GM12891 (cell line): ENCODE measurements around the gene RNF141. TPM values are rescaled to one million over a fixed set of nuclear protein-coding genes. Genes with fewer than 3 reads are reported as not detected.

ENCODE experiments used
- DNase-seq: peaks from one replicate; pipeline ENCODE4 v3.0.0; 2011; ENCODE audit warnings: low spot score; ENCODE audit not compliant: insufficient read length
- FAIRE-seq: peaks from 2 replicates; lab custom pipeline; 2011; peaks lifted over from hg19 to GRCh38; lab: Jason Lieb, UNC
- PAX5 ChIP-seq: IDR thresholded peaks from 2 replicates; pipeline ENCODE4 v1.6.1; 2011; ENCODE audit warnings: low read length, moderate library complexity, mild to moderate bottlenecking; ENCODE audit not compliant: insufficient read depth, severe bottlenecking
- POLR2A ChIP-seq: IDR thresholded peaks from 2 replicates; pipeline ENCODE4 v1.6.1; 2011; ENCODE audit warnings: low read depth, low read length, control low read depth
- POLR2AphosphoS5 ChIP-seq: IDR thresholded peaks from 2 replicates; pipeline ENCODE4 v1.6.1; 2011; ENCODE audit warnings: low read depth, low read length, control low read depth
- POU2F2 ChIP-seq: IDR thresholded peaks from 2 replicates; pipeline ENCODE4 v1.6.1; 2011; ENCODE audit warnings: low read depth, mild to moderate bottlenecking, control low read depth, low read length, moderate library complexity
- SPI1 ChIP-seq: IDR thresholded peaks from 2 replicates; pipeline ENCODE4 v1.6.1; 2011; ENCODE audit warnings: low read depth, low read length, control low read depth
- TAF1 ChIP-seq: IDR thresholded peaks from 2 replicates; pipeline ENCODE4 v1.6.1; 2011; ENCODE audit warnings: low read depth, low read length, control low read depth
- polyA plus RNA-seq: library from polyadenylated mRNA; unstranded; fragments of >200 nt; gene quantifications from one replicate; pipeline ENCODE4 v1.2.1, GENCODE V29; 2012; ENCODE audit warnings: low read depth, missing spikeins, inconsistent platforms; ENCODE audit not compliant: missing spikeins

The RNF141 gene, protein sequence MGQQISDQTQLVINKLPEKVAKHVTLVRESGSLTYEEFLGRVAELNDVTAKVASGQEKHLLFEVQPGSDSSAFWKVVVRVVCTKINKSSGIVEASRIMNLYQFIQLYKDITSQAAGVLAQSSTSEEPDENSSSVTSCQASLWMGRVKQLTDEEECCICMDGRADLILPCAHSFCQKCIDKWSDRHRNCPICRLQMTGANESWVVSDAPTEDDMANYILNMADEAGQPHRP
- polyA plus RNA-seq, result 6.2 TPM

DNA sequence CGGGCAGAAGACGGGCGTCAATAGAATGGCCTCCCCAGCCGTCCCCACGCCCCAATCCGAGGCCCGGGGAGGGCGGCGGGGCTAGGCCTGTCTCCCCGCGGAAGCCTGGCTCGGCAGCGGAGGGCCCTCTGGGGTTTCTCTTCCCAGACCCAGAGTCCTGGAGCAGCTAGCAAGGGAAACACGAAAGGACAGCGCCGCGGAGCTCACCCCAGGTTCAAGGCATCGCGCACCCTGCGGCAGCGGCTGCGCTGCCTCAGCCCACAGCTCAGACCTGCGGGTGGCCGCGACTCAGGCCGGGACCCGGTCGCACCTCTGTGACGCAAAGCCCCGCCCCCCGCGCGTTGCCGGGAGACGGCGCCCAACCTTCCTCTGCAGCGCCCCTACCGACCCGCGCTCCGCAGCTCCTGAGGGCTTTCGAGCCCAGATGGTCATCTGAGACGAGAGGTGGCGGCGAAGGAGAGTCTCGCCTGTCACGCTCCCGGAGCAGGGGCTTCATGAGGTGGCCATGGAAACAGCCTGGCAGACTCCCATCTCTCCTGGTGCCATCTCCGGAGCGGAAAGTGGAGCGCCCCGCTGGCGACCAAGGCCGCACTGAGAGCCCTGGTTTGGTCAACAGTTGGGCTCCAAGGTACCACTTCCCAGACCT is at the start of gene RNF141:
Gene RNF141, minus strand, starts transcription at position 273 of the 646 bp plus-strand sequence. CDS start 7,029 bp downstream, outside the sequence.
- TF ChIP-seq TAF1, result no peak; the same call in 1 of the 2 replicates
- peak; percentile 76 for TF ChIP-seq POLR2AphosphoS5
- TF ChIP-seq POLR2A, result peak; percentile 70
- TF ChIP-seq SPI1, result no peak
- DNase-seq (peak; percentile 95), FAIRE-seq (peak; percentile 99)

GRCh38 chr11:10590218-10590915 is 49.4 kb upstream of the RNF141 start:
- no peak for DNase-seq
- no peak for FAIRE-seq
- TF ChIP-seq PAX5 (no peak), POU2F2 (no peak), TAF1 (no peak), SPI1 (no peak), POLR2A (no peak), POLR2AphosphoS5 (no peak)

DNA sequence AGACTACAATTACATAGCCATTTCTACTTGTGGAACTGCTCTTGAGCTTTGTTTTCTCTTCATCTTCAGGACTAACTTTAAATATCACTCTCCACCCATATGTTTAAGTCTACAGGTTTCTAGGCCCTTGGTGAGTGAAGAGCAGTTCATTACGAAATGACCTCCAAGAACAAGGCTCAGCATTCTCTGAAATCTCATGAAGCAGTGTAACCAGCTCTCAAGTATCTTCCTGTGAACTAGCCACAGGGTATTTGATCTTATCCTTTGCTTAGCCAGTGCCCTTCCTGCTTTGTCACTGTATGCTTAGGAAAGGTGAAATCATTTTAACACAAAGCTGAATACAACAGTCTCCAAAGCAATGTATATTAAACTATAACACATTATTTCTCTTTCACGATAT is 47.9 kb upstream of the RNF141 start:
- FAIRE-seq (no peak), DNase-seq (no peak)
- TF ChIP-seq POLR2AphosphoS5, result no peak
- no peak for TF ChIP-seq PAX5
- TF ChIP-seq TAF1, result no peak
- TF ChIP-seq POU2F2, result no peak
- no peak for TF ChIP-seq SPI1
- TF ChIP-seq POLR2A, result no peak

- no peak for TF ChIP-seq PAX5
- TF ChIP-seq SPI1, result no peak
- TF ChIP-seq POU2F2, result no peak
- no peak for TF ChIP-seq POLR2A
- no peak for DNase-seq
- no peak for FAIRE-seq
Observed at GRCh38 chr11:10587995-10588394, 47.0 kb upstream of the RNF141 start.

GRCh38 chr11:10587388-10587787 is 46.4 kb upstream of the RNF141 start:
- FAIRE-seq (no peak), DNase-seq (no peak)
- TF ChIP-seq POU2F2 (no peak), SPI1 (no peak), POLR2A (no peak), PAX5 (no peak), POLR2AphosphoS5 (no peak), TAF1 (no peak)

DNA sequence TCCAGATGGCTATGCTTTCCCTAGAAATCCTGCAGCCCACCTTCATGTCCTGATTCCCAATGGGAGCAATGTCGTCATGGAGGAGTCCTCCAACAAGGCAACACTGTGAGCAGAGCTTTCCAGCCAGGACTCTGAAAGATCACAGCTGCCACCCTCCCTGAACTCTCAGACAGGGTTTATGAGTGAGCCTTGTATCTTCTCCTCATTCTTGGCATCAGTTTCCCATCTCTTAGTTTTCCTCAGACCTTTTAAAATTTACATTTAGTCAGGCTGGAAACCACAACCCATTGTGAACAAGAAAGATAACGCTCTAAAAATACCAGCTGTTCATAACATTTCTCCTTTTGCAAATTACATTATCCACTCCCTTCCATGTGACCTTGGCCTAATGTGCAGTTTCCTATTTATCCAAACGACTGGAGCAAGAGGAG is 43.1 kb upstream of the RNF141 start:
- no peak for TF ChIP-seq POLR2AphosphoS5
- no peak for TF ChIP-seq SPI1
- TF ChIP-seq POU2F2, result no peak

GRCh38 chr11:10581481-10582019 is 40.6 kb upstream of the RNF141 start:
- no peak for DNase-seq
- no peak for FAIRE-seq
- TF ChIP-seq PAX5 (no peak), POLR2AphosphoS5 (no peak), TAF1 (no peak), POLR2A (no peak), SPI1 (no peak), POU2F2 (no peak)

More for the DNA sequence above, 43.1 kb upstream of the RNF141 start:
- DNase-seq (no peak), FAIRE-seq (no peak)

- TF ChIP-seq TAF1 (no peak), PAX5 (no peak), SPI1 (no peak), POLR2A (no peak), POLR2AphosphoS5 (no peak), POU2F2 (no peak)
- no peak for DNase-seq
- FAIRE-seq, result no peak
Observed at GRCh38 chr11:10580623-10581022, 39.6 kb upstream of the RNF141 start.

GRCh38 chr11:10579700-10580099 is 38.7 kb upstream of the RNF141 start:
- TF ChIP-seq PAX5, result no peak
- no peak for TF ChIP-seq TAF1
- no peak for TF ChIP-seq POLR2AphosphoS5
- no peak for TF ChIP-seq POU2F2
- TF ChIP-seq POLR2A, result no peak
- no peak for TF ChIP-seq SPI1
- DNase-seq, result no peak
- FAIRE-seq, result no peak
